IPS-18c (cell line): ENCODE results near the gene NDUFAF8.

Experiments
- H3K4me3 ChIP-seq: 2 replicates; pipeline ENCODE4 v1.7.0; 2013; ENCODE audit warnings: low read depth, mild to moderate bottlenecking, low read length, moderate library complexity; ENCODE audit not compliant: insufficient read depth
- H3K9me3 ChIP-seq: one replicate; pipeline ENCODE4 v1.6.1; 2013; ENCODE audit warnings: mild to moderate bottlenecking, low read length, moderate library complexity; ENCODE audit not compliant: control insufficient read depth, insufficient read depth

NDUFAF8 gene

DNA sequence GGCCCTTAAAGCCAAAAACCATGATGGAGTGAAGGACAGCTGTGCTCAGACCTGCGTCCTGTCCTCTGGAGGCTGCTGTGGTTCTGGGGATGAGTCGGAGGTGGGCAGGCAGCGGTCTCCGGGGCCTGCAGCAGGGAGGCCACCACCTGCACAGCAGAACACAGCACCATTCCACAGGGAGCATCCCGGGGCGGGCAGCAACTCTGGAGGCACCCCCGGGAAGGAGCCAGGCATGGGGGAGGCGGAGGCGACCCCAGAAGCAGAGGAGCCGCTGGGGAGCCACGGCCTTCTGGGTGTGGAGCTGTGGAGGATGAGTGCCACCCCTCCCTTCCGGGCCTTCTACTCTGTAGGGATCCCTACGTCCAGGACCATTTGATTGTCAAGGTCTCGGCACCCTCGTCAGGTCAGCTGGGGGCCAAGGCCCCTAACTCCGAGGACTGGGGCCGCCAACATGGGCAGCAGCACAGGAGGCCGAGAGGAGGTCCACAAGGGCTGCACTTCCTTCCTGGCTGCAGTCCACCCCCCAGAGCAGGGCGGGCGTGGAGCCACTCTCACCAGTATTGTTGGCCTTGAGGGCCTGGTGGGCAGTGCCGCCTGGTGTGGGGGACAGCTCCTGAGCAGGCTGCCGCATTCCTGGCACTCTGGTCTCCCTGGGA, 40.2 kb upstream of the NDUFAF8 start:
- no peaks in the 10 kb centered on the region for H3K9me3 ChIP-seq
- H3K4me3 ChIP-seq = no peak overlapping the region

GRCh38 chr17:81199482-81199830, 39.7 kb upstream of the NDUFAF8 start:
- Histone ChIP-seq H3K4me3 (no peak overlapping the region), H3K9me3 (no peaks in the 10 kb centered on the region)

GRCh38 chr17:81200201-81200600, 38.9 kb upstream of the NDUFAF8 start:
- Histone ChIP-seq H3K4me3 (no peak overlapping the region), H3K9me3 (no peaks in the 10 kb centered on the region)

- Histone ChIP-seq H3K9me3 (no peaks in the 10 kb centered on the region), H3K4me3 (no peak overlapping the region)
Measured at GRCh38 chr17:81200695-81201580, 38.2 kb upstream of the NDUFAF8 start.

- Histone ChIP-seq H3K9me3 (no peaks in the 10 kb centered on the region), H3K4me3 (no peak overlapping the region)
Measured at GRCh38 chr17:81202318-81202717, 36.8 kb upstream of the NDUFAF8 start.

- Histone ChIP-seq H3K9me3 (no peaks in the 10 kb centered on the region), H3K4me3 (no peak overlapping the region)
Measured at GRCh38 chr17:81203136-81203535, 36.0 kb upstream of the NDUFAF8 start.

DNA sequence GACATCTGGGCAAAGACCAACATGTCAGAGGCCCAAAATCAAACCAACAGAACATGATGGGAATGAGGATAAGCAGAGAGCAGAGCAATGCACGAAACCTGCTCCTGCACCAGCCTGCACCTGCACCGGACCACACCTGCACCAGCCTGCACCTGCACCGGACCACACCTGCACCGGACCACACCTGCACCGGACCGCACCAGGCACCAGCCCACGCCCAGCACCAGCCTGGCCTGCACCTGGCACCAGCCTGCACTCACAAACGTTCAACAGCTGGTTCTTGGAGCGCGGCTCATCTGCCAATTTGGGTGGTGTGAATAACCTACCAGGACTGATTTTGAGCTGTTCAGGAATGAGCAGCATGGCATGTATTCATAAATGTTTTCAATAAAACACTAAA, 34.5 kb upstream of the NDUFAF8 start:
- Histone ChIP-seq H3K9me3 (no peaks in the 10 kb centered on the region), H3K4me3 (no peak overlapping the region)

GRCh38 chr17:81206166-81206565, 33.0 kb upstream of the NDUFAF8 start:
- H3K9me3 ChIP-seq = no peaks in the 10 kb centered on the region
- H3K4me3 ChIP-seq = no peak overlapping the region

GRCh38 chr17:81206657-81207056, 32.5 kb upstream of the NDUFAF8 start:
- Histone ChIP-seq H3K9me3 (no peaks in the 10 kb centered on the region), H3K4me3 (no peak overlapping the region)

DNA sequence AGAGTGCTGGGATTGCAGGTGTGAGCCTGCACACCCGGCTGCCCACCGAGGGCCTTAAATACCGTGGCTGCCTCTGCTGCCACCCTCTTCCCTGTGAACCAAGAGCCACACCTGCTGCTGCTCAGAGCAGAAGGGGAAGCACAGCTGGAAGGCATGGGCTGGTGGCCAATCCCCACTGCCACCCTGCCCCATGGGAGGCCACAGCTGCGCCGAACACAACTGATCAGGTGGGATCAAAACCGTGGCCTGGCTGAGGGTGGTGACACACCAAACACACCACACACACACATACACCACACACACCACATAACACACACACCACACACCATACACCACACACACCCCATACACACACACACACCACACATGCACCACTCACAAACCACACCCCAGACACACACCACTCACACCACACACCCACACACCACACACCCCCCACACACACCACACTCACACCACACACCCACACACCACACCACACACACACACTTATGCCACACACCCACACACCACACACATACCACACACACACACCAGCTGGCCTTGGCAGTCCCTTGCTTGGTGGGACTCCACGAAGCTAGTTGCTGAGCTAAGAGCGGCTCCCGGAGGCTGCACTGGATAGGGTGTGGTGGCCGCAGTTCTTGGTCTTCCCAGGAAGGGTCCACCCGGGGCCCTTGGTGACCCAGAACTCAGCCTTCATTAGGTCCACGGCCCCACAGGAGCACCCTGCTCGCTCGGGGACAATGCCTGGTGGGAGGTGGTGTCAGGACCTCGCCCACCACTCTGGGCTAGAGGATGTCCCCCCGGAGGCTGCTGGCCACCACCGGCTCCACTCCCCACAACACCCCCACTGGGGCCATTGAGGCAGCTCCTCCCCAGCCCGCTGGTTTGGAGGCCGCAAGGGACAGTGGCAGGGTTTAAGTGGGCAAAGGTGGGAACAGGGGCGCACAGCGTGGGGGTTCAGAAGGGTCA, 31.2 kb upstream of the NDUFAF8 start:
- Histone ChIP-seq H3K4me3 (no peak overlapping the region), H3K9me3 (no peaks in the 10 kb centered on the region)

DNA sequence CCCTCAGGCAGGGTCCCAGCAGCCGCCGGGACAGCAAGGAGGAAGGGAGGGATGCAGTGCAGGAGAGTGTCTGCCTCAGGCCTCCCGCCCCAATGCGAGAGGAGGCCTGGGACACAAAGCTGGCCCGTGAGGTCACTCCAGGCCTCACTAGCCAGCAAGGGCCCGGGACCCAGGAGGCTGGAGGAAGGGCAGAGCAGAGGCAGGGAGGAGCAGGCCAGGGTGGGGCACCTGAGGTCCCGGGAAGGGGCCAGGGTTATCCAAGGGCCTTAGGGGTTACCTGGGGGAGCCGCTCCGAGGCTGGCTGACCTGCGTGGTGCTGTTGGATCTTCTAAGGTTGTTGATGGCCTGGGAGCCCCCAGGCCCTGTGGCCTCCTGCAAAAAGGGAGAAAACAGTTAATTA, 30.5 kb upstream of the NDUFAF8 start:
- no peaks in the 10 kb centered on the region for H3K9me3 ChIP-seq

GRCh38 chr17:81209141-81209540, 30.0 kb upstream of the NDUFAF8 start:
- no peak overlapping the region for H3K4me3 ChIP-seq
- no peaks in the 10 kb centered on the region for H3K9me3 ChIP-seq

More for the DNA sequence above, 30.5 kb upstream of the NDUFAF8 start:
- no peak overlapping the region for H3K4me3 ChIP-seq

- no peaks in the 10 kb centered on the region for H3K9me3 ChIP-seq
- no peak overlapping the region for H3K4me3 ChIP-seq
Measured at GRCh38 chr17:81210466-81210865, 28.7 kb upstream of the NDUFAF8 start.

DNA sequence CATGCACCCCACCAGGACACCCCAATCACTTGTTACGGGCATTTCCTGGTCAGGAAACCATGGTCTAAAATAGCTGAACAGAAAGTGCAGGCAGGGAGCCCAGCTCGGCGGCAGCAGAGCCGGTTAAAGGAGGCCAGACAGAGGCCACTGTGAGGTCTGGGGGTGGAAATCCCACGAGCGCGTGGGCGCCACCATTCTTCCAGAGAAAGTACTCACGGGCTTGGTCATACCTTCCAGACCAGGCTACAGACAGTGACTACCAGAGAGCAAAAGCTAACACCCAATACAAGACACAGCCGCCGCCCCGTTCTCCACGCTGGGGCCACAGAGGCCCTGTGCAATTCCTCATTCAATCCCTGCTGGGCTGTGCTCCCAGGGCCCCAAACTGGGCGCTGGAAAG, 28.2 kb upstream of the NDUFAF8 start:
- Histone ChIP-seq H3K9me3 (no peaks in the 10 kb centered on the region), H3K4me3 (no peak overlapping the region)

DNA sequence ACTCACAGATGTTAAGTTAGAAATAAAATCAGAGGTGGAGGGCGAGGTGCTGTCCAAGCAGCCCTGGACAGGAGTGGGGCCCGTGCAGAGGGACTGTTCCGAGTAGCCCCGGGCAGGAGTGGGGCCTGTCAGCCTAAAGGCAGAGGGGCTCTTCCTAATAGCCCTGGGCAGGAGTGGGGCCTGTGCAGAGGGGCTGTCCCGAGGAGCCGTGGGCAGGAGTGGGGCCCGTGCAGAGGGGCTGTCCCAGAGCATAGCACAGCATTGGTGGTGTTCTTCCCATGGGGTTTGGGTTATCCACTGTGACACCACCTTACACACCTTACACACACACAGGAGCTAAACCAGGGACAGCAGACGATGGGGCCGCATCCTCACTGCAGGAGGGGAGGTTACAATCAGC, 26.8 kb upstream of the NDUFAF8 start:
- Histone ChIP-seq H3K9me3 (no peaks in the 10 kb centered on the region), H3K4me3 (no peak overlapping the region)

DNA sequence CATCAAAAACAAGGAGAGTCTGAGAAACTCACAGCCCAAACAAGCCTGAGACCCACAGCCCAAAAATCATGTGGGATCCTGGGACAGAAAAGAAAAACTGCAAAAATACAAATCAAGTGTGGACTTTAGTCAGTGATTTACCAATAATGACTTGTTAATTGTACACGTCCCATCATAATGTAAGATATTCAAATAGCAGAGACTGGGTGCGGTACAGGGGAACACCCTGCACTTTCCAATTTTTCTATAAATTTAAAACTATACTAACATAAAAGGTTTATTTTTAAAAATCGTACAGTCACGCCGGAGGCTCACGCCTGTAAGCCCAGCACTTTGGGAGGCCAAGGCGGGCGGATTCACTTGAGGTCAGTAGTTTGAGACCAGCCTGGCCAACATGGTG, 25.1 kb upstream of the NDUFAF8 start:
- Histone ChIP-seq H3K9me3 (no peaks in the 10 kb centered on the region), H3K4me3 (no peak overlapping the region)

DNA sequence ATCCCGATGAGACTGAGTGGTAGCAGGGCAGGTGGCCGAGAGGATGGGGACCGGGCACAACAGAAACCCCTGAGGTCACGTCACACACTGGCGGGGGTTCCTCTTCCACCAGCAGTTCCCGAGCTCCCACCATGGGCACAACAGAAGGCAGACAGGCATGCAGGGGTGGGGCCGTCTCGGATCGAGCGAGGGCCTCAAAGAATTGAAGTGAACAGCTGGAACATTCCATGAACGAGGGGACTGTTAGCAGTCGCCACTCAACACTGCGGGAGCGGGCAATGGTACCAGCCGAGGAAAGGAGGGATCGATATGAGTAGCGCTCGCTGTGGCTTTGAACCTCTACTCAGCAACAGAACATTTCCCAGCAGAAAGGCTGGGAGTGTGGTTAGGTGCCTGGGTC, 21.6 kb upstream of the NDUFAF8 start:
- Histone ChIP-seq H3K4me3 (no peak overlapping the region), H3K9me3 (no peaks in the 10 kb centered on the region)
